AG09309 (cell line): ENCODE data around the gene HSP90AB1.

ENCODE experiments used
- DNase-seq: peaks from one replicate; pipeline ENCODE4 v3.0.0-alpha.2; 2010; ENCODE audit warnings: low read depth
- H3K4me3 ChIP-seq: 2 replicates; pipeline ENCODE4 v1.5.1; 2011; ENCODE audit warnings: mild to moderate bottlenecking, low read depth, low read length, moderate library complexity; ENCODE audit not compliant: control insufficient read depth
- TF ChIP-seq, protein P1 (sequence below): IDR thresholded peaks from 2 replicates; pipeline ENCODE4 v1.5.1; 2011; ENCODE audit warnings: mild to moderate bottlenecking, low read depth, low read length, inconsistent platforms; ENCODE audit not compliant: insufficient read depth, control insufficient read depth; ENCODE audit errors: missing control alignments

The HSP90AB1 gene

GRCh38 chr6:44245912-44246662 is 814 bp upstream of the HSP90AB1 start:
- peak overlapping the region; percentile 69 for H3K4me3 ChIP-seq
- DNase-seq: no peak
- TF ChIP-seq, protein P1, sequence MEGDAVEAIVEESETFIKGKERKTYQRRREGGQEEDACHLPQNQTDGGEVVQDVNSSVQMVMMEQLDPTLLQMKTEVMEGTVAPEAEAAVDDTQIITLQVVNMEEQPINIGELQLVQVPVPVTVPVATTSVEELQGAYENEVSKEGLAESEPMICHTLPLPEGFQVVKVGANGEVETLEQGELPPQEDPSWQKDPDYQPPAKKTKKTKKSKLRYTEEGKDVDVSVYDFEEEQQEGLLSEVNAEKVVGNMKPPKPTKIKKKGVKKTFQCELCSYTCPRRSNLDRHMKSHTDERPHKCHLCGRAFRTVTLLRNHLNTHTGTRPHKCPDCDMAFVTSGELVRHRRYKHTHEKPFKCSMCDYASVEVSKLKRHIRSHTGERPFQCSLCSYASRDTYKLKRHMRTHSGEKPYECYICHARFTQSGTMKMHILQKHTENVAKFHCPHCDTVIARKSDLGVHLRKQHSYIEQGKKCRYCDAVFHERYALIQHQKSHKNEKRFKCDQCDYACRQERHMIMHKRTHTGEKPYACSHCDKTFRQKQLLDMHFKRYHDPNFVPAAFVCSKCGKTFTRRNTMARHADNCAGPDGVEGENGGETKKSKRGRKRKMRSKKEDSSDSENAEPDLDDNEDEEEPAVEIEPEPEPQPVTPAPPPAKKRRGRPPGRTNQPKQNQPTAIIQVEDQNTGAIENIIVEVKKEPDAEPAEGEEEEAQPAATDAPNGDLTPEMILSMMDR: peak; percentile 6

- DNase-seq: no peak
- TF ChIP-seq, protein P1: no peak
- peak overlapping the region; percentile 69 for H3K4me3 ChIP-seq
Measured at GRCh38 chr6:44247338-44248302, 719 bp downstream of the HSP90AB1 start.

GRCh38 chr6:44248579-44248978 is 1.7 kb downstream of the HSP90AB1 start:
- peak overlapping the region; percentile 69 for H3K4me3 ChIP-seq
- TF ChIP-seq, protein P1: no peak
- DNase-seq: no peak

GRCh38 chr6:44249082-44249748 is 2.3 kb downstream of the HSP90AB1 start:
- no peak for DNase-seq
- H3K4me3 ChIP-seq: peak overlapping the region; percentile 69
- TF ChIP-seq, protein P1: no peak

GRCh38 chr6:44250067-44250717 is 3.3 kb downstream of the HSP90AB1 start:
- no peak overlapping the region for H3K4me3 ChIP-seq
- no peak for DNase-seq
- TF ChIP-seq, protein P1: no peak

GRCh38 chr6:44250718-44251123 is 3.8 kb downstream of the HSP90AB1 start:
- no peak for DNase-seq
- TF ChIP-seq, protein P1: no peak
- H3K4me3 ChIP-seq: no peak overlapping the region
